ENCODE data around the gene TMEM8B. TPM values are rescaled to one million over a fixed set of nuclear protein-coding genes. Genes with fewer than 3 reads are reported as not detected.
A peak's percentile ranks its signal among the peaks of the same experiment; 100 is the strongest.

Gene TMEM8B
- total and polyA plus RNA-seq, 2 donors (not counting 1 experiment from before 2014, with no cell fraction given) = 12.2 to 14.5 TPM

GRCh38 chr9:35812025-35812602 lies 16.9 kb upstream of the TMEM8B start, which contains the start of gene SPAG8:
SPAG8 (minus strand) TSS chr9:35812262; CDS start chr9:35812147, 115 bp downstream.
- 0% methylated on average over 27 of the region's 28 CpGs for WGBS (ENCODE audit: insufficient coverage)
- Histone ChIP-seq H4K20me1 (ENCODE audit: control insufficient read depth, insufficient read depth, low read length, poor library complexity, severe bottlenecking) (no peaks in the 10 kb centered on the region), H3K9ac (ENCODE audit: low read length) (peak within 1 kb of the TSS; percentile 60), H3K4me3 (ENCODE audit: control extremely low read depth in 1 of 5, extremely low read depth in 1 of 5, insufficient read depth in 1 of 5, low read depth in 2 of 5, low read length in 4 of 5) (peak within 1 kb of the TSS; percentile 54 to 76 (median 61)), H3K4me2 (replicated peaks; ENCODE audit: low read depth, low read length, poor library complexity, severe bottlenecking) (peak within 1 kb of the TSS; percentile 77), H3K36me3 (replicated peaks in 1 of 2; ENCODE audit: control extremely low read depth in 1 of 2, control insufficient read depth in 1 of 2, extremely low read depth in 1 of 2, insufficient read depth in 2 of 2, low read length in 1 of 2) (peaks cover 0 to 8% of the 10 kb centered on the region in 2 experiments), H3K27ac (ENCODE audit: low read length in 2 of 2) (peak within 1 kb of the TSS; percentile 50 to 70), H3K27me3 (replicated peaks in 1 of 4; ENCODE audit: control extremely low read depth in 1 of 4, control insufficient read depth in 3 of 4, insufficient read depth in 4 of 4, low read length in 3 of 4) (no peaks in the 10 kb centered on the region), H2AFZ (ENCODE audit: insufficient read depth, low read depth, low read length, poor library complexity, severe bottlenecking) (peak within 1 kb of the TSS; percentile 81), H3K79me2 (ENCODE audit: control insufficient read depth, insufficient read depth, low read length) (no peaks in the 10 kb centered on the region), H3K4me1 (ENCODE audit: control insufficient read depth in 2 of 2, insufficient read depth in 2 of 2, low read length in 2 of 2) (peaks cover 26 to 33% of the 10 kb centered on the region in 2 donors), H3K9me3 (ENCODE audit: control extremely low read depth in 1 of 3, control insufficient read depth in 2 of 3, insufficient read depth in 1 of 3, low read length in 2 of 3) (no peaks in the 10 kb centered on the region)
- intact Hi-C loops (cut with micrococcal nuclease) = loop anchor here (1.0 to 5.0 kb wide), 2 partner anchors 64 to 1145 kb away; a partner anchor contains a TSS
- POLR2A ChIA-PET = interaction anchor here (1.3 to 1.6 kb wide), 2 partner anchors 17 to 64 kb away, joined by 3 to 4 read pairs; partner anchors contain the start of genes FAM221B and TMEM8B
- Mint-ChIP-seq H3K9me3 (ENCODE audit: insufficient read depth) (no peaks in the 10 kb centered on the region), H3K27ac (peak within 1 kb of the TSS; percentile 96), H3K27me3 (no peaks in the 10 kb centered on the region), H3K4me1 (peaks cover 30% of the 10 kb centered on the region), H3K4me3 (peak within 1 kb of the TSS; percentile 97)
- DNase-seq (peak; percentile 97), ATAC-seq (ENCODE audit: low read depth) (peak; percentile 41)
- CTCF ChIA-PET = interaction anchor here (0.5 to 4.6 kb wide), 16 partner anchors 8 to 208 kb away, joined by 3 to 58 read pairs (median 4); partner anchors contain the start of genes CREB3, FAM221B, NPR2 and TLN1
- TF ChIP-seq EZH2 (IDR thresholded peaks at IDR 0.05; ENCODE audit: borderline replicate concordance, insufficient read depth, low read depth, low read length, poor library complexity, severe bottlenecking) = no peak
- TF ChIP-seq CTCF (IDR thresholded peaks at IDR 0.05) = no peak
